Embryonic facial prominence (tissue), 1 donor: Measurements from ENCODE around the gene SF1.
A peak's percentile ranks its signal among the peaks of the same experiment; 100 is the strongest.

Experiments
- DNase-seq: peaks from one replicate; pipeline ENCODE4 v3.0.0-alpha.2; 2016; ENCODE audit errors: extremely low spot score

SF1 gene

GRCh38 chr11:64777449-64778222 lies 706 bp downstream of the SF1 start:
- DNase-seq = peak; percentile 71

- no peak for DNase-seq
Measured at GRCh38 chr11:64776875-64777274, 1.5 kb downstream of the SF1 start.

- no peak for DNase-seq
Measured at GRCh38 chr11:64776425-64776824, 1.9 kb downstream of the SF1 start.

- DNase-seq = no peak
Measured at GRCh38 chr11:64774144-64774543, 4.2 kb downstream of the SF1 start.

- DNase-seq = no peak
Measured at GRCh38 chr11:64772303-64773018, 5.9 kb downstream of the SF1 start.

- no peak for DNase-seq
Measured at GRCh38 chr11:64771861-64772260, 6.5 kb downstream of the SF1 start.

GRCh38 chr11:64770120-64770519 lies 8.2 kb downstream of the SF1 start:
- DNase-seq = no peak

- DNase-seq = no peak
Measured at GRCh38 chr11:64769283-64769682, 9.1 kb downstream of the SF1 start.

GRCh38 chr11:64768300-64768694 lies 10.0 kb downstream of the SF1 start:
- DNase-seq = no peak

GRCh38 chr11:64767344-64768299 lies 10.7 kb downstream of the SF1 start:
- DNase-seq = no peak

GRCh38 chr11:64766881-64767280 lies 11.5 kb downstream of the SF1 start:
- DNase-seq = no peak

- DNase-seq = no peak
Measured at GRCh38 chr11:64765851-64766665, 12.3 kb downstream of the SF1 start.

- no peak for DNase-seq
Measured at GRCh38 chr11:64765291-64765850, 13.0 kb downstream of the SF1 start.

GRCh38 chr11:64764753-64765152 lies 13.6 kb downstream of the SF1 start:
- no peak for DNase-seq

- no peak for DNase-seq
Measured at GRCh38 chr11:64764040-64764611, 14.2 kb downstream of the SF1 start.

- DNase-seq = no peak
Measured at GRCh38 chr11:64763526-64764039, 14.8 kb downstream of the SF1 start.

- no peak for DNase-seq
Measured at GRCh38 chr11:64762674-64763525, 15.4 kb downstream of the SF1 start.

- no peak for DNase-seq
Measured at GRCh38 chr11:64762277-64762673, 16.1 kb downstream of the SF1 start.

- no peak for DNase-seq
Measured at GRCh38 chr11:64760759-64761420, 17.5 kb downstream of the SF1 start.
